ENCODE measurements around the gene CLK2.
"Not testable (repeated sequence)": the region's sequence is repeated elsewhere in the genome, so short reads cannot be mapped to it uniquely, and the experiment has no call there.

CLK2 gene

DNA sequence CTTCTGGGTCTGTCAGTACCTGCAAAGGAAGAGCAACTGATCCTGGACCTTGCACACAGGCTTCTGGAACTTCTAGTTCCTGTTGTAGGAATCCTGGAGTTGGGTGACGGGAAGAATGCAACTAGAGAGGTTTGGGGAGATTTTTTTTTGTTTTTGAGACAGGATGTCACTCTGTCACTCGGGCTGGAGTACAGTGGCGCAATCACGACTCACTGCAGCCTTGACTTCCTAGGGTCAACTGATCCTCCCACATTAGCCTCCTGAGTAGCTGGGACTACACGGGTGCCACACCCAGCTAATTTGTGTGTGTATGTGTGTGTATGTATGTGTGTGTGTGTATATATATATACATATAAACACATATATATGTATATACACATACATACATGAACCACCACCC lies 36.9 kb downstream of the CLK2 start:
- DNase-seq: no peak

DNA sequence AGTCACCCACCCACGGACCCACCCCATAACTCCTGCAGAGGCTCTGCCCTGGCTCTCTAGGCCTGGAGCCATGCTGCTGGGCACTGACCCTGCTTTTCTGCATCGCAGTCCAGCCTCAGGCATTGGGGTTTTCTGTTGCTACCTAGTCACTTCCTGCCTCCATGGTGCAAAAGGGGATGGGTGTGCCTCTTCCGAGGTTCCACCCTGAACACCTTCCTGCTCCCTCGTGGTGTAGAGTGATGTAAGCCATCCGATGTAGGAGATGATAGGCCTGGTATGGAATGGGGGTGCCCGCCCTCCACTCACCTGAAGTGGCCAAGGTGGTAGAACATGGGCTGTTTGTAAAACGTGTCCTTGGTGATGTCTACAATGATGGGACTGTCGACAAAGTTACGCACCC lies 37.9 kb downstream of the CLK2 start:
- not testable (repeated sequence) for DNase-seq

DNA sequence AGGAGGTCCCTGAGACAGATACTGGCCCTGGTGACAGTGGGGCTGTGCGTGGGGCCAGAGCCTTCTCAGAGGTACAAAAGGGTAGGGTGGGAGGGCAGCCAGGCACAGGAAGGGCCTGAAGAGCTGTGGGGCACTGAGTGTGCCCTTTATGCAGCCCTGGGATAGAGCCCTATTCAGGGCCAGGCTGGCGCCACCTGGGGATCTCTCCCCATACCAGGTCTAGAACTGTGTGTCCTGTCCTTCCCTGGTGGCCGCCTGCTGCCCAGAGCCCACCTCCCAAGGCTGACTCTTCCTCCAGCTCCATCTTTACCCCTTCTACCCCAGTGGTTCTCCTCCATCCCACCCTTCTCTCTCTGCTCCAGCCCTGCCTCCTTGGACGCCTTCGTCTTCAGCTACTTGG lies 39.8 kb downstream of the CLK2 start:
- not testable (repeated sequence) for DNase-seq

GRCh38 chr1:155232001-155232978 lies 41.0 kb downstream of the CLK2 start:
- not testable (repeated sequence) for DNase-seq

- DNase-seq: not testable (repeated sequence)
Measured at GRCh38 chr1:155231302-155231701, 42.0 kb downstream of the CLK2 start.

DNA sequence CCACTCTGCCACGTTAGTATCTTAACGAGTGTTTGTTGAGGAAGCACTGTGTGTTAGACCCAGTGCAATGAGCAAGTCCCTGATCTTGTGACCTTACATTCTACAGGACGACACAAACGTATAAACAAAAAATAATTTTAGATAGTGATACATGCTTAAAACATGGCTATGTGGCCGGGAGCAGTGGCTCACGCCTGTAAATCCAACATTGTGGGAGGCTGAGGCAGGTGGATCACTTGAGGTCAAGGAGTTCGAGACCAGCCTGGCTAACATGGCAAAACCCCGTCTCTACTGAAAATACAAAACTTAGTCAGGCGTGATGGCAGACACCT lies 45.2 kb downstream of the CLK2 start:
- DNase-seq: no peak

DNA sequence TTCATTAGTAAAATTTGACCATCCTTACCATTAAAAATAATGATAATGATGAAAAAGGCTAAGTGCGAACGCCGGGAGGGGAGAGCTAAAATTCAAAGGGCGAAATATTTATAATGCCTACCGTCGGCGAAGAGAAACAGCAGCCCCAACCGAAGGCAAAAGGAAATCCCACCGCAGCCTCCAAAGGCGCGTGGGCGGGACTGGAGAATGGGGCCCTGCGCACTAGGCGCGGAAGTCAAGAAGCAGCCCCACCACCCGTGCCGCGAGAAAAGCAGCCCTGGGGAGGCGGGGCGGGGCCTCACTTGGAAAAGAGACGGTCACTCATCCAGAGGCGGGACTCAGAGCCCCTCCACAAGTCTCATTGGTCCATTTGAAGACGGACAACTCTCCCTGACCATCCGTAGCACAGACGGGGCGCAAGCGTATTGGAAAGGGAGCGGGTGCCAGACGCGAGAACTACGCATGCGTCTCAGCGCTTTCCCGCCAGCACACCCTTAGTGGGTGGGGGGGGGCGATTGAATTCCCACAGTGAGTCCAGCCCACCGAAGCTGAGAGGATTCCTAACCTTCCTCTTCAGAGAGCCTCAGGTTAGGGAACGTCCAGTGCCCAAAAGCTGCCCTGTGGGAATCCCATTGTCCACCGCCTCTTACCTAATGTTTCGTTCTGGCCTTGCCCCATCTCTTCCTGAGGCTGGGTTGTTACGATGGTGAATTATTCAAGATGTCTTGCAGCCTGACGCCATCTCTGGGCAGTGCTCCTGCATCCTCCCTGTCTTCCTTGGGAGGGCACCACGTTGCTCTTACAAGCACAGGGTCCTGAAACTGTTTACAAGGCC lies 45.8 kb downstream of the CLK2 start:
- DNase-seq: peak; percentile 99

GRCh38 chr1:155226910-155227260 lies 46.4 kb downstream of the CLK2 start:
- DNase-seq: peak; percentile 68

DNA sequence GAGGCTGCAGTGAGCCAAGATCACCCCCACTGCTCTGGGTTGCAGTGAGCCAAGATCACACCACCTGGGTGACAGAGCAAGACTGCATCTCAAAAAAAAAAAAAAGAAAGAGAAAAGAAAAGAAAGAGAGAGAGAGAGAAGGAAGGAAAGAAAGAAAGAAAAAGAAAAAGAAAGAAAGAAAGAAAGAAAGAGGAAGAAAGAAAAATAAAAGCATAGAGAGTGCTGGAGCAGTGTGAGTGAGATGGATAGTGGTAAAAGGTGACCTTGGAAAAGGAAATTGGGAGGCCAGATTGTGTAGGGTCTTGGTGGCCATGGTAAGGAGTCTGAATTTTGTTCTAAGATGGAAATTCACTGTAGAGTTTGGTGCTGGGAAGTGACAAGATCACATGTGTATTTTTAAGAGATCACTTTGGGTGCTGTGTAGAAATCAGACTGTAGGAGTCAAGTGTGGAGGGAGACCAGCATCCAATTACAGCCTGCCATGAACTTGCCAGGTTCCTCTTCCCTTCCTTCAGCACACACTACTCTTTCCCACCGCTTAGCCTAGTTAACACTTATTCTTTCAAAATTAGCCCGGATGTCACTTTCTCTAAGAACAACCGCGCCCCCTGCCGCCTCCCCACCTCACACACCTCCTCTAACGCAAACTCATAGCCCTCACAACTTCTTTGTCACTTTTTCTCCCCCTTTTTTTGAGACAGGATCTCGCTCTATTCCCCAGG lies 47.0 kb downstream of the CLK2 start:
- DNase-seq: peak; percentile 84

DNA sequence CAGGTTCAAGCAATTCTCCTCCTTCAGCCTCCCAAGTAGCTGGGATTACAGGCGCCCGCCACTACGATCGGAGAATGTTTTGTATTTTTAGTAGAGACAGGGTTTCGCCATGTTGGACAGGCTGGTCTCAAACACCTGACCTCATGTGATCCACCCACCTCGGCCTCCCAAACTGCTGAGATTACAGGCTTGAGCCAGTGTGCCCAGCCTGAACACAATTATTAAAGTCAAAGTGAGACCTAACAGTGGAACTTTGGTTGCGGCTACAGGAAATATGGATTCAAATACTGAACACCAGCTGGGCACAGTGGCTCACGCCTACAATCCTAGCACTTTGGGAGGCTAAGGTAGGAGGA lies 47.9 kb downstream of the CLK2 start:
- DNase-seq: not testable (repeated sequence)

DNA sequence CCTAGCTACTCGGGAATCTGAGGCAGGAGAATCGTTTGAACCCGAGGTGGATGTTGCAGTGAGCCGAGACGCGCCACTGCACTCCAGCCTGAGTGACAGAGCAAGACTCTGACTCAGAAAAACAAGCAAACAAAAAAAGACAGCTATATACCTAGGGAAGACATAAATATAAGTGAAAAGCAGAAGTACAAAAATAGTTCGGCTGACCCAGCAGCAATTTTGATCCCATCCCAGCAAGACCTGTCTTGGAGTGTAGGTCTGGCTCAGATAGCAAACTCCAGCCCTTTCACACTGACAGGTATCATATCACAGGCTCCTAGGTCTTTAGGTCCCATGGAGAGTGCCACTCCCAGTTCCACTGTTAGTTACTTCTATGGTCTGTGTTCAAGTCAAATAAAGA lies 50.3 kb downstream of the CLK2 start:
- DNase-seq: no peak

DNA sequence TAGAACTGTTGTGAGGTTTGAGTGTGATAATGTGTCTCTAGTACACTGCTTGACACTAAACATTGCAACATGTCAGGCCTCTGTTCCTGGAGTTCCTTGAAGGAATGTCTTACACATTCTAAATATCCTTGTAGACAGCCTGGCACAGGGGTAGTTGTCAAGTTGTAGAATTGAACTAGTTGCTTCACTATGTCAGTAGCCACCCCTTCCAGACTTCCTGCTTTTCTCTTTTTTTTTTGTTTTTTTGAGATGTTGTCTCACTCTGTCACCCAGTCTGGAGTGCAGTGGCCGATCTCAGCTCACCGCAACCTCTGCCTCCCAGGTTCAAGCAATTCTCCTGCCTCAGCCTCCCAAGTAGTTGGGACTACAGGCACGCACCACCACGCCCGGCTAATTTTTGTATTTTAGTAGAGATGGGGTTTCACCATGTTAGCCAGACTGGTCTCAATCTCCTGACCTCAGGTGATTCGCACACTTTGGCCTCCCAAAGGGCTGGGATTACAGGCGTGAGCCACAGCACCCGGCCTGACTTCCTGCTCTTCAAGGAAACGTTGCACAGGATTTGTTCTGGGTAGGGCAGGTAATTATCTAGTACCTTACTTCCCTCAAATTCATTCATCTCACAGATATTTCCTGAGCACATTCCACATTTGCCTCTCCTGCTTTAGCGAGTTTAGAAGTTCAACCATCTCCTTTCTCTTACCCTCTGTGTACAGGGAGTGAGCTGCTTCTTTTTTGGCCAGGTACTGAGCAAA lies 52.9 kb downstream of the CLK2 start:
- not testable (repeated sequence) for DNase-seq

DNA sequence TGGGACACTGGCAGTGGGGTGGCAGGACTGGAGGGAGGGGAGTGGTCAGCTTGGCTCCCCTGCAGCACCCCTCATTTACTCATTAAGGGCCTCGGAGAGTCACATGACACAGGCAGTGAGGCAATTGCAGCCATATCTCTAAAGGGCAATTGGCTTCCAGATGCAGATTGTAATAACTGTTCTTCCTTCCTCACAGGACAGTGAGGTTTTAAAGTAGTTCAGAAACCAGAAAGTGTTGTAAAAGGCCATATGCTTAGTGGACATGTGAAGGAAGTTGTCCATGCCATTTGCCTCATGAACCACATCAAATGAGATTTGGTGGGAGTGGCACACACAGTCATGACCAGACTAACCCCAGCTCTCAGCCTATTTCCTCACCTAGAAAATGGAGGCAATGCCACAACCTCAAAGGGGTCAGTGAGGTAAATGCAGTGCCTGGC lies 53.7 kb downstream of the CLK2 start:
- no peak for DNase-seq

GRCh38 chr1:155218854-155219591 lies 54.3 kb downstream of the CLK2 start:
- DNase-seq: peak; percentile 41

DNA sequence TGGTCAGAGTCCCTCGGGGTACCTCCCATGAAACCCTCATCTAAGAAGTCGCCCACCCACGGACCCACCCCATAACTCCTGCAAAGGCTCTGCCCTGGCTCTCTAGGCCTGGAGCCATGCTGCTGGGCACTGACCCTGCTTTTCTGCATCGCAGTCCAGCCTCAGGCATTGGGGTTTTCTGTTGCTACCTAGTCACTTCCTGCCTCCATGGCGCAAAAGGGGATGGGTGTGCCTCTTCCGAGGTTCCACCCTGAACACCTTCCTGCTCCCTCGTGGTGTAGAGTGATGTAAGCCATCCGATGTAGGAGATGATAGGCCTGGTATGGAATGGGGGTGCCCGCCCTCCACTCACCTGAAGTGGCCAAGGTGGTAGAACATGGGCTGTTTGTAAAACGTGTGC lies 58.6 kb downstream of the CLK2 start:
- not testable (repeated sequence) for DNase-seq
